H1 (cell line): Measurements from ENCODE around the gene SLC6A17. TPM values are rescaled to one million over a fixed set of nuclear protein-coding genes. Genes with fewer than 3 reads are reported as not detected.

Experiments
- BRCA1 ChIP-seq: IDR thresholded peaks from 2 replicates; pipeline ENCODE4 v1.6.1; 2012; ENCODE audit warnings: low read depth, low read length, improper control_type of control experiment
- CHD1 ChIP-seq: IDR thresholded peaks from 2 replicates; pipeline ENCODE4 v1.6.1; 2012; ENCODE audit warnings: low read depth, low read length, improper control_type of control experiment
- CTCF ChIP-seq, 3 experiments: IDR thresholded peaks; 1 replicate in 2 of 3; 2 replicates in 1 of 3; pipeline versions ENCODE4 v1.5.1 to v1.6.1; 2011; ENCODE audit warnings: low read length in 3 of 3, mild to moderate bottlenecking in 3 of 3, inconsistent platforms in 2 of 3, low read depth in 1 of 3, moderate library complexity in 1 of 3; ENCODE audit not compliant: insufficient read depth in 1 of 3; ENCODE audit errors: control extremely low read depth in 1 of 3
- EGR1 ChIP-seq: IDR thresholded peaks from 2 replicates; pipeline ENCODE4 v1.6.1; 2011; ENCODE audit warnings: low read depth, low read length, borderline replicate concordance
- FOSL1 ChIP-seq: IDR thresholded peaks from 2 replicates; pipeline ENCODE4 v1.6.1; 2011; ENCODE audit warnings: mild to moderate bottlenecking, low read depth, low read length, moderate library complexity; ENCODE audit not compliant: insufficient read depth
- GABPA ChIP-seq: IDR thresholded peaks from 2 replicates; pipeline ENCODE4 v1.6.1; 2011; ENCODE audit warnings: mild to moderate bottlenecking, low read length, moderate library complexity, borderline replicate concordance; ENCODE audit not compliant: insufficient read depth
- HDAC6 ChIP-seq: IDR thresholded peaks from one replicate; pipeline ENCODE4 v1.7.1; 2012; ENCODE audit warnings: low read depth, mild to moderate bottlenecking, inconsistent platforms, low read length, moderate library complexity
- NANOG ChIP-seq: IDR thresholded peaks from 2 replicates; pipeline ENCODE4 v1.6.1; 2011; ENCODE audit warnings: low read length, low read depth, mild to moderate bottlenecking, inconsistent platforms; ENCODE audit not compliant: insufficient read depth, poor library complexity, severe bottlenecking
- NRF1 ChIP-seq: IDR thresholded peaks from 2 replicates; pipeline ENCODE4 v1.6.1; 2011; ENCODE audit warnings: mild to moderate bottlenecking, low read depth, low read length, improper control_type of control experiment
- POLR2A ChIP-seq, 2 experiments: IDR thresholded peaks; 1 replicate in 1 of 2; 2 replicates in 1 of 2; pipeline ENCODE4 v1.6.1; 2011; ENCODE audit warnings: low read depth in 2 of 2, low read length in 2 of 2, mild to moderate bottlenecking in 2 of 2; ENCODE audit errors: control extremely low read depth in 1 of 2
- RAD21 ChIP-seq, 2 experiments: IDR thresholded peaks in 1 of 2; conservative IDR thresholded peaks in 1 of 2; 2 replicates each; pipeline ENCODE4 v1.6.1; 2011; ENCODE audit warnings: low read depth in 2 of 2, low read length in 2 of 2, improper control_type of control experiment in 1 of 2, inconsistent platforms in 1 of 2, mild to moderate bottlenecking in 1 of 2, moderate library complexity in 1 of 2
- RBBP5 ChIP-seq: IDR thresholded peaks from 2 replicates; pipeline ENCODE4 v1.7.1; 2012; ENCODE audit warnings: low read depth, mild to moderate bottlenecking, inconsistent platforms, low read length, moderate library complexity, borderline replicate concordance
- SAP30 ChIP-seq: fragments of 300-600 bp; sonication (generic); IDR thresholded peaks from 2 replicates; pipeline ENCODE4 v1.7.1; 2012; ENCODE audit warnings: low read length, moderate library complexity, mild to moderate bottlenecking, inconsistent platforms; ENCODE audit not compliant: insufficient read depth, insufficient replicate concordance
- SIRT6 ChIP-seq: IDR thresholded peaks from one replicate; pipeline ENCODE4 v1.7.1; 2012; ENCODE audit warnings: low read length, inconsistent platforms
- SP2 ChIP-seq: IDR thresholded peaks from 2 replicates; pipeline ENCODE4 v1.6.1; 2012; ENCODE audit warnings: mild to moderate bottlenecking, low read length, inconsistent platforms
- SRF ChIP-seq: IDR thresholded peaks from 2 replicates; pipeline ENCODE4 v1.6.1; 2011; ENCODE audit warnings: mild to moderate bottlenecking, low read depth, low read length, moderate library complexity
- TBP ChIP-seq: IDR thresholded peaks from 2 replicates; pipeline ENCODE4 v1.6.1; 2011; ENCODE audit warnings: low read depth, low read length, improper control_type of control experiment
- TEAD4 ChIP-seq: IDR thresholded peaks from 2 replicates; pipeline ENCODE4 v1.6.1; 2012; ENCODE audit warnings: low read depth, low read length, inconsistent platforms, mixed read lengths
- YY1 ChIP-seq: IDR thresholded peaks from 2 replicates; pipeline ENCODE4 v1.6.1; 2011; ENCODE audit warnings: low read depth, mild to moderate bottlenecking, low read length
- polyA plus RNA-seq, 7 experiments: library from polyadenylated mRNA; depleted of rRNA in 3 of 7; stranded (reverse) in 5 of 7; unstranded in 2 of 7; fragments of >200 nt in 5 of 7; fragments of 200-250 nt in 2 of 7; gene quantifications; 1 replicate in 5 of 7; 2 replicates in 1 of 7; 4 replicates in 1 of 7; pipeline versions ENCODE4 v1.2.1 to v1.2.3, GENCODE V29; 2011 to 2013; ENCODE audit warnings: missing spikeins in 2 of 7, mixed read lengths in 2 of 7
- total RNA-seq: library from RNA; stranded (reverse); fragmentation: NEBNext Ultra II Directional; extraction: Animal tissue kit (Norgen Biotek cat#: 25700); gene quantifications from 2 replicates; pipeline ENCODE4 v1.2.1, GENCODE V29; 2021

Gene SLC6A17
- total and polyA plus RNA-seq, 2 of the 8 experiments (the other 6 are each of a cell fraction or from before 2014, with no cell fraction given): 0.15 to 0.28 TPM

GRCh38 chr1:110203021-110203661 lies 52.8 kb downstream of the SLC6A17 start (continued):
- no peak for TF ChIP-seq RBBP5
- no peak for TF ChIP-seq BRCA1
- TF ChIP-seq SAP30: no peak
- no peak for TF ChIP-seq EGR1
- no peak for TF ChIP-seq GABPA
- peak; percentile 88 to 90 for TF ChIP-seq RAD21 (IDR thresholded peaks at IDR 0.05 in 1 of 2, conservative IDR thresholded peaks at IDR 0.05 in 1 of 2; ENCODE audit: low read depth in 2 of 2, low read length in 2 of 2)
- TF ChIP-seq FOSL1: no peak
- TF ChIP-seq NANOG: no peak
- no peak for TF ChIP-seq SIRT6
- TF ChIP-seq HDAC6: no peak
- TF ChIP-seq SRF: no peak
- TF ChIP-seq TEAD4: no peak
- TF ChIP-seq POLR2A (IDR thresholded peaks at IDR 0.05; ENCODE audit: control extremely low read depth in 1 of 2, low read depth in 2 of 2, low read length in 2 of 2): no peak
- no peak for TF ChIP-seq TBP
- TF ChIP-seq YY1: peak; percentile 76
- no peak for TF ChIP-seq CHD1
- TF ChIP-seq SP2: no peak
- peak; percentile 17 to 86 (median 76) for TF ChIP-seq CTCF (IDR thresholded peaks at IDR 0.05; ENCODE audit: control extremely low read depth in 1 of 3, insufficient read depth in 1 of 3, low read depth in 1 of 3, low read length in 3 of 3)
- TF ChIP-seq NRF1: no peak
